Measurements from ENCODE around the gene SELE. TPM values are rescaled to one million over a fixed set of nuclear protein-coding genes. Genes with fewer than 3 reads are reported as not detected.
A peak's percentile ranks its signal among the peaks of the same experiment; 100 is the strongest.

Gene SELE
- total RNA-seq (2014; rRNA removed; shearing (Covaris generic)) (not detected in 2 replicates), polyA plus RNA-seq (2016; fragmentation: Nextera tagmentation; extraction: Ambion mirVana) (not detected in 2 replicates)

- no peak within 1 kb of the TSS for H3K27ac ChIP-seq
- 60 to 70% methylated on average over 7 of the region's 7 CpGs for WGBS, 2 experiments (ENCODE audit: low coverage in 1 of 2, low lambda C conversion rate in 2 of 2, missing lambda C conversion rate in 2 of 2)
- H3F3A ChIP-seq (ENCODE audit: insufficient read depth), result no peaks in the 10 kb centered on the region
- no peaks in the 10 kb centered on the region for H3K9me3 ChIP-seq (ENCODE audit: low read depth)
- DNase-seq, result no peak
- H3K4me1 ChIP-seq (ENCODE audit: insufficient read depth), result no peaks in the 10 kb centered on the region
- peaks cover 55% of the 10 kb centered on the region for H3K27me3 ChIP-seq (replicated peaks; ENCODE audit: insufficient read depth)
- H3K36me3 ChIP-seq (ENCODE audit: low read depth), result no peaks in the 10 kb centered on the region
- H3K9ac ChIP-seq, result no peak within 1 kb of the TSS
- no peaks in the 10 kb centered on the region for H3K9me2 ChIP-seq (ENCODE audit: insufficient read depth)
- no peak within 1 kb of the TSS for H3K4me3 ChIP-seq
- no peak within 1 kb of the TSS for H2AFZ ChIP-seq
- no peaks in the 10 kb centered on the region for H4K20me1 ChIP-seq (ENCODE audit: insufficient read depth)
- TF ChIP-seq EZH2 (IDR thresholded peaks at IDR 0.05; ENCODE audit: insufficient read depth, poor library complexity, severe bottlenecking) (no peak), EZH2phosphoT487 (IDR thresholded peaks at IDR 0.05; ENCODE audit: insufficient read depth, low read depth) (no peak)
- in situ Hi-C loops (cut with MboI), result no loop called here
- H3K79me2 ChIP-seq (ENCODE audit: insufficient read depth), result no peaks in the 10 kb centered on the region
- H3K4me2 ChIP-seq (ENCODE audit: unreplicated experiment), result no peak within 1 kb of the TSS
Measured at GRCh38 chr1:169733924-169734323, at the start of gene SELE. TSS of gene SELE (minus strand) at chr1:169734079. CDS start at chr1:169733612, 467 bp downstream.

GRCh38 chr1:169782596-169782995, 48.7 kb upstream of the SELE start:
- Histone ChIP-seq H3K9me3 (ENCODE audit: low read depth) (no peaks in the 10 kb centered on the region), H3K36me3 (ENCODE audit: low read depth) (no peaks in the 10 kb centered on the region), H3K27me3 (replicated peaks; ENCODE audit: insufficient read depth) (peaks cover 12% of the 10 kb centered on the region), H3K79me2 (ENCODE audit: insufficient read depth) (no peaks in the 10 kb centered on the region), H3K9me2 (ENCODE audit: insufficient read depth) (no peaks in the 10 kb centered on the region), H2AFZ (no peak overlapping the region), H3F3A (ENCODE audit: insufficient read depth) (no peaks in the 10 kb centered on the region), H3K4me1 (ENCODE audit: insufficient read depth) (peaks cover 7% of the 10 kb centered on the region; the same call in 1 of the 2 replicates), H4K20me1 (ENCODE audit: insufficient read depth) (no peaks in the 10 kb centered on the region), H3K9ac (no peak overlapping the region), H3K4me2 (ENCODE audit: unreplicated experiment) (no peak overlapping the region), H3K4me3 (no peak overlapping the region), H3K27ac (no peak overlapping the region)
- in situ Hi-C loops (cut with MboI), result no loop called here
- DNase-seq, result no peak
- TF ChIP-seq EZH2 (IDR thresholded peaks at IDR 0.05; ENCODE audit: insufficient read depth, poor library complexity, severe bottlenecking), result no peak
- no peak for TF ChIP-seq EZH2phosphoT487 (IDR thresholded peaks at IDR 0.05; ENCODE audit: insufficient read depth, low read depth)
- 55% methylated on average over 3 of the region's 3 CpGs for WGBS, 2 experiments (ENCODE audit: low coverage in 1 of 2, low lambda C conversion rate in 2 of 2, missing lambda C conversion rate in 2 of 2)

GRCh38 chr1:169779970-169780369, 46.1 kb upstream of the SELE start:
- Histone ChIP-seq H3K79me2 (ENCODE audit: insufficient read depth) (no peaks in the 10 kb centered on the region), H3F3A (ENCODE audit: insufficient read depth) (no peaks in the 10 kb centered on the region), H4K20me1 (ENCODE audit: insufficient read depth) (no peaks in the 10 kb centered on the region), H3K9ac (no peak overlapping the region), H3K9me3 (ENCODE audit: low read depth) (no peaks in the 10 kb centered on the region), H3K27me3 (replicated peaks; ENCODE audit: insufficient read depth) (no peaks in the 10 kb centered on the region), H3K4me1 (ENCODE audit: insufficient read depth) (peaks cover 7% of the 10 kb centered on the region; the same call in 1 of the 2 replicates), H3K9me2 (ENCODE audit: insufficient read depth) (no peaks in the 10 kb centered on the region), H3K4me2 (ENCODE audit: unreplicated experiment) (no peak overlapping the region), H3K36me3 (ENCODE audit: low read depth) (no peaks in the 10 kb centered on the region), H3K27ac (no peak overlapping the region), H2AFZ (peak overlapping the region; percentile 15; the same call in 1 of the 2 replicates), H3K4me3 (no peak overlapping the region)
- 30 to 38% methylated on average over 4 of the region's 4 CpGs for WGBS, 2 experiments (ENCODE audit: low coverage in 1 of 2, low lambda C conversion rate in 2 of 2, missing lambda C conversion rate in 2 of 2)
- in situ Hi-C loops (cut with MboI), result no loop called here
- no peak for TF ChIP-seq EZH2phosphoT487 (IDR thresholded peaks at IDR 0.05; ENCODE audit: insufficient read depth, low read depth)
- peak; percentile 14 for DNase-seq

GRCh38 chr1:169779150-169779549, 45.3 kb upstream of the SELE start:
- Histone ChIP-seq H3K79me2 (ENCODE audit: insufficient read depth) (no peaks in the 10 kb centered on the region), H3F3A (ENCODE audit: insufficient read depth) (no peaks in the 10 kb centered on the region), H3K9me2 (ENCODE audit: insufficient read depth) (no peaks in the 10 kb centered on the region), H2AFZ (no peak overlapping the region), H3K9ac (no peak overlapping the region), H3K27me3 (replicated peaks; ENCODE audit: insufficient read depth) (no peaks in the 10 kb centered on the region), H3K9me3 (ENCODE audit: low read depth) (no peaks in the 10 kb centered on the region), H3K4me3 (no peak overlapping the region), H4K20me1 (ENCODE audit: insufficient read depth) (no peaks in the 10 kb centered on the region), H3K36me3 (ENCODE audit: low read depth) (no peaks in the 10 kb centered on the region), H3K27ac (no peak overlapping the region), H3K4me1 (ENCODE audit: insufficient read depth) (peaks cover 7% of the 10 kb centered on the region; the same call in 1 of the 2 replicates), H3K4me2 (ENCODE audit: unreplicated experiment) (no peak overlapping the region)
- in situ Hi-C loops (cut with MboI), result no loop called here
- no peak for DNase-seq
- TF ChIP-seq EZH2phosphoT487 (IDR thresholded peaks at IDR 0.05; ENCODE audit: insufficient read depth, low read depth), result no peak
- TF ChIP-seq EZH2 (IDR thresholded peaks at IDR 0.05; ENCODE audit: insufficient read depth, poor library complexity, severe bottlenecking), result no peak

GRCh38 chr1:169776440-169776839, 42.6 kb upstream of the SELE start:
- no peaks in the 10 kb centered on the region for H3K9me2 ChIP-seq (ENCODE audit: insufficient read depth)
- H2AFZ ChIP-seq, result no peak overlapping the region
- no peaks in the 10 kb centered on the region for H4K20me1 ChIP-seq (ENCODE audit: insufficient read depth)
- no peak overlapping the region for H3K27ac ChIP-seq
- H3K4me2 ChIP-seq (ENCODE audit: unreplicated experiment), result no peak overlapping the region
- H3K4me3 ChIP-seq, result no peak overlapping the region
- peaks cover 6% of the 10 kb centered on the region; the same call in 1 of the 2 replicates for H3K4me1 ChIP-seq (ENCODE audit: insufficient read depth)
- peaks cover 9% of the 10 kb centered on the region for H3K27me3 ChIP-seq (replicated peaks; ENCODE audit: insufficient read depth)
- no peaks in the 10 kb centered on the region for H3K79me2 ChIP-seq (ENCODE audit: insufficient read depth)
- no peaks in the 10 kb centered on the region for H3F3A ChIP-seq (ENCODE audit: insufficient read depth)
- H3K9me3 ChIP-seq (ENCODE audit: low read depth), result no peaks in the 10 kb centered on the region
- H3K9ac ChIP-seq, result no peak overlapping the region
- in situ Hi-C loops (cut with MboI), result no loop called here
- H3K36me3 ChIP-seq (ENCODE audit: low read depth), result no peaks in the 10 kb centered on the region
- DNase-seq, result no peak
- WGBS, 2 experiments (ENCODE audit: low coverage in 1 of 2, low lambda C conversion rate in 2 of 2, missing lambda C conversion rate in 2 of 2), result 37 to 50% methylated on average over 3 of the region's 3 CpGs
- TF ChIP-seq EZH2 (IDR thresholded peaks at IDR 0.05; ENCODE audit: insufficient read depth, poor library complexity, severe bottlenecking) (no peak), EZH2phosphoT487 (IDR thresholded peaks at IDR 0.05; ENCODE audit: insufficient read depth, low read depth) (no peak)
